Stimulated activated CD4-positive, alpha-beta T cell treated with anti-CD3 and anti-CD28 coated beads, Interleukin-4, amount 100 ng/mL, for 1 hour (primary cell): ENCODE results near the gene HIGD2A.

Experiments used
- DNase-seq: peaks from one replicate; pipeline ENCODE4 v3.0.0-alpha.2; 2020

HIGD2A gene

DNA sequence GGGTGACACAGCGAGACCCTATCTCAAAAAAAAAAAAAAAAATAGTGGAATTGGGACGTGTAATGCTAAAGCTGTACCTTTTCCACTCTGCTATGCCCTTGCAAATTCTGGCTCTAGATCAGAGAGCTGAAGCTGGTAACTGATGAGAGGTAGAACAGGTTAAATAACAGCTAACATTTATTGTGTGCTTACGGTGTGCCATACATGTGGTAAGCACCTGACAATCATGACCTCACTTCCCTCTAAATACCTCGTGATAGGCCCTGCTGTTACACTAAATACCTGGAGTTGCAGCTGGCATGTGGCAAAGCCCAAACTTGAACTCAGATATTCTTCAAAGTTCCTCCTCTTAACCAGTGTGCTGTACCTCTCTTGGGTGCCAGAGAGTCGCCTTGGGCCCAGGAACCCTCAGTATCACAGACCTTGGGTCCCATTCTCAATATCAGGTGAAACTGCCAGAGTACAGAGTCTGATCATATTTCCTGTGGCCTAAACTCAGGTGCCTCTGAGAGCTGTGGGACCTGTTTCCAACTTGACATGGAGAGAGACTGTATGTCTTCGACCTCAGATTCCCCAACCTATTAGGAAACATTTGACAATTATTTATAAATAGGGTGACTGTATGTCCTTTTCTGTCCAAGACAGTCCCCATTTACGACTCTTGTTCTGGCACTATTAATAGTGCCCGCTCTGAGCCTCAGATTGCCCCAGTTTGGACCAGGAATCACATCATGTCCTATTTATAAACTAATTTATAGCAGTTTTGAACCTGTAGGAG, 18.4 kb upstream of the HIGD2A start:
- DNase-seq = no peak

DNA sequence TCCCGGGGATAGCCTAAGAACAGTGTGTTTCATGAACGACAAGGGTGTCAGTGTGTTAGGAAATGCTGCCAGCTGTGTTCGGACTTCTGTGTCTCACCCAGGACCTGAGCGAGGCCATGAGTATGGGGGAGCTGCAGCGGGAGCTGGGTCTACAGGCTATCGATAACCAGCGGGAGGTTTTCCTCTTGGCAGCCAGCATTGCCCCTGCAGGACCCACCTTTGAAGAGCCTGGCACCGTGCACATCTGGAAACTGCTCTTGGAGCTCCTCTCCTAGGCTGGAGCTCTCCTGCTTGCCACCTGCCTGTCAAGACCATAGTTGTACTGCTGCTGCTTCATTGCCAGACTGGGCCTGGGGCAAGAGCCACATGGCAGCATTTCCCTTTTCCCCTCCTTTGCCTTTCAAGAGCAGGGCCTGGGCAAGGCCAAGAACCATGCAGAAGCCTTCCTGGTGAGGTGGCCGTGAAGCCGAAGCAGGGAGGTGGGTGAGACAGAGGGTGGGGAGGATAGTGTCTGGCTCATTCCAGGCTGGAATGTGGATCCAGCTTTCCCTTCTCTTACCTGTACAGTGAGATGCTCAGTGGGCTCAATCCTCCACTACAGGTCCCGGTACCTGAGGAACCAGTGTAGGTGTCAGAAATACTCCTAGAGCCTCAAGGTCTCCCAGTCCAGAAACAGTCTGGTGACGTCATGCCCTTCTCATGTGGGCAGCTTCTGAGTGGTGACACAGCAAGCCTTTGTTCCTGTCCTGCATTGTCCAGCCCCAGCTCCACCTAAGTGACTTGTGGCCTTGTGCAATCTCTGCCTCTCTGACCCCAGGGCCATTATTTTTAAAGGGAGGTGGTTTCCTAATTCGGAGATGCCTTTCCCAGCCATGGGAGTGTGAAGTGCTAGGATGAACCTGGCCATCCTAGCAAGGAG, 16.7 kb upstream of the HIGD2A start:
- DNase-seq = no peak

DNA sequence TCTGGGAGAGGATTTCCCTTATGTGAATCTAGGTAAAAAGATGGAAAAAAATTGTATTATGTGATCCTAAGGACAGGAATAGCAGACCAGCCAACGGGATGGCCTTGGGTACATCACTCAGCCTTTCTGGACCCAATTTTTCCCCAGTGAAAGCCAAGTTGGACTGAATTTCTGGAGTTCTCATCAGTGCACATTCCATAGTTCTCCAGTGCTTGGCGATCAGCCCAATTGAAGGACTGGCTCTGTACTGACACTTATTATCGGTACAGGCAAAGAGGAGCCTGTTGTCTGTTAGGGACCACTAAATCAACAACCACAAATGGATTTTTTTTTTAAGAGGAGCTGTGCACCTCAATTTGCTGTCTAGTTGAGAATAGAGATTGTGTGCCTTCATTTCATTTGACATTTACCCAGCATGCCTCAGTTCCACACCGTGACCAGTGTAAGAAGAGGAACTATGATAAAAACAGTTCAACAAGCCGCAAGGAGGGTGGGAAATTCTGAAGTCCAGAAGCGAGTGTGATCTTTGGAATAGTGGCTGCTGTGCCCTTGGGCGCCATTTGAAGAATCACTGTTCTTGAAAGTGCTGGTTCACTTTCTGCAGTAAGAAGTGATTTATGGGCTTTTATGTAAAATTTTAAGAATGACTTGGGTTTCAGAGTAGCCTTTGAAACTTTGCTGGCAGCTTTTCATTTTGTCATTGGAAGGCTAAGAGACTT, 15.3 kb upstream of the HIGD2A start:
- no peak for DNase-seq

DNA sequence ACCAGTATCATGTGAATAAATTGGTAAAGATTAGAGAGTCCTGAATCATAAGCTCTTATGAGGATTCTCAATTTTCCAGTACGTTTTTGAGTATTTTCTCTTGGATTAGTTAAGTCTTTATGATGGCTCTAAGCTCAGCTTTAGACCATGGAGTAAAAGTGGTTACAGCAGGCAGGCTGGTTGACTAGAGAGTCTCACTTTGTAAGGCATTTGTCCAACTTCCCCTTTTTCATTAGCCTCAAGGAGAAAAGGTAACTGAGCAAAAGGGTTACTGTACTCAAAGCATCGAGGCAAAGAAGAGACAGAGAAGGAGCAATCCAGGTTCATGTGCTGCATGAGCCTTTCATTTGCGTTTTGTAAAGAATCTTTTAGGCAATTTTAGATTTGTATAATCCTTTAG, 8.7 kb upstream of the HIGD2A start:
- DNase-seq = no peak

DNA sequence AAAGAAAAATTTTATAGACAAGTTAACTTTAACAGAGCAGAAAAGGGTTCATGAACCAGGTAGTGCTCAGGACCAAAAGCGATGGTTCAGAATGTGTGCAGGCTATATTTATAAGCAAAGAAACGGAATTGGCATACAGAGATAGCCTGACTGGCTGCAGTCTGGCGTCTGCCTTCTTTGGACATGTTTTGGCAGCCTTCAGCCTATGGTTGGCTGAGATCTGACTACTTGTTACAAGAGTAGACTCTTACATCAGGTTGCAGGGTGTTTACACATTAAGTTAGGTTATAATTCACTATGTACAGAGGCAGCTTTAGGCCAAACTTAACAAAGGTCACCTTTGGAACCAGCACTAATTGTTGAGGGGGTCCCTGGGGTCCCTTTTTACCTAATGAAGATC, 7.1 kb upstream of the HIGD2A start:
- DNase-seq = no peak

DNA sequence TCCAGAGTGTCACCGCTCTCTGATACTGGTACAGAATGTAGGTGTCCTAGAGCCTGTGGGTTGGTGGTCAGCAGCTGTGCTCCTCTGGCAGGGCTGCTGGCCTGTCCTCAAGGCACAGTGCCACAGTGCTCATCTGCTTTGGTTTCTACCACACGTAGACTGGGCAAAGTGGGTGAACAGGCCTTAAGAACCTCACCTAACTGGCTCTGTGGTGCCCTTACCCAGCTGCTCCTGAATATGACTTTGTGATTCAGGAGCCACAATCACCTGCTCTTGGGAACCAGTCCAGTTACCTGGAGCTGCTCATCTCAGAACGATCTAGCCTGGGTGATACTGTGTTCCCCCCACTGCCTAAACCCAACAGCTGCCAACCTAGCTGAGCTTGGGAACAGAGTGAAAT, 6.6 kb upstream of the HIGD2A start:
- no peak for DNase-seq

DNA sequence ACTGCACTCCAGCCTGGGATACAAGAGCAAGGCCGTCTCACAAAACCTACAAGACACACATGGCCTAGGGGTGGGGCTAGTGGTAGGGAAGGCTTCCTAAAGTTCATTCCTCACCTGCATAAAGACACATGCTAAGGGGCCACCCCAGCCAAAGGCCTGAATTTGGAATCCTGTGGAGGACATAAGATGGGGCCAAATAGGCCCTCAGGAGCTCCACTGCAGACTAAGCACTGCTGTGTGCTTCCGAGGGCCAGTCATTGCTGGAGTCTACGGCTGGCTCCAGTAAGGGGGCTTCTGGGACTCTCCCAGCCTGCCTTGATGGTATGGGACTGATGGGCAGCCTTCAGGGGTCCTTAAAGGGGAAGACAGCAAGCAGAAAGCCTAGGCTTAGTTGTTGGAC, 5.8 kb upstream of the HIGD2A start:
- DNase-seq = no peak

DNA sequence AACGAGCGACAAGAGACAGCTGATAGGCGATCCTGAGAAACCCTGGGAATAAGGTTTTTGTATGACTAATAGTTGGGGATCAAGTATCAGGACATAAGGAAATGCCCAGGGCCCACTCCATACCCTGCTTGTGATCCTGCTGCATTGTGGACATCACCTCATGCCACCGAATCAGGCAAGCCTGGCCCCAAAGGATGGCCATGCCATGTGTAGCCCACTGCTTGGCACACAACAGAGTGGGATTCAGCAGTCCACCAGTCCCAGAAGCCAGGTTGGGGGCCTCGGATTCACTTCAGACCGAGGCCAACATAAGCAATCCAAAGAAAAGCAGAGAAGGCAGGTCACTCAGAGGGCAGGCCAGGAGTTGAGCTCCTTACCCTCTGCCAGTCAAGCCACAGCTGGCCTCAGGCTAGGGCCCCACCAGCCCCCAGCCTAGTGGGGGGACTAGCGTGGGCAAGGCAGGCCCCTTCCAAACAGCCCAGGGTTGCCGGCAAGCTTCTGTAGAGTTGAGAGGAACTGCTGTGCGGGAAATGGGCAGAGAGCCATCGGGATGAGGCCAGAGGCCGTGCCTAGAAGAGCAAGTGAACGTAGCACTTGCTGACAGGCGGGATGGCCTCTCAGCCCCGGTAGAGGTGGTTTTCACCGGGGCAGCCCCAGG, 5.2 kb upstream of the HIGD2A start:
- DNase-seq = no peak

DNA sequence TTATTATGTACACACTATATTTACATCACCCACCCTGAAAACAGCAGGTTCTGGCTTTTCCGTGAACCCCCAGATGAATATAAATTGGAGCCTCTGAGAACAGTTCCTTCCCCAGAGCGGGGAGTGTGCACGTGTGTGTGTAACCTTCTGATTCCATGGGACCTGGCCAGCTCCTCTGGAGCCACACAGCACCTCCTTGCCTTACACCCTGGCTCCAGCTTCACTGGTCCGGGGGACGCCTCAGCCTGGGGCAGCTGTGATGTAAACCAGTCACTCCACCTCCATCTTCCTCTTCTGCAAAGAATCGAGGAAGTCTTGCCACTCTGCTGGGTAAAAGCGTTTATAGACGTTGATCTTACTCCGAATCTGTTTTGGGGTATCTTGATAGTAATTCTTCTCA, 4.6 kb upstream of the HIGD2A start:
- no peak for DNase-seq

DNA sequence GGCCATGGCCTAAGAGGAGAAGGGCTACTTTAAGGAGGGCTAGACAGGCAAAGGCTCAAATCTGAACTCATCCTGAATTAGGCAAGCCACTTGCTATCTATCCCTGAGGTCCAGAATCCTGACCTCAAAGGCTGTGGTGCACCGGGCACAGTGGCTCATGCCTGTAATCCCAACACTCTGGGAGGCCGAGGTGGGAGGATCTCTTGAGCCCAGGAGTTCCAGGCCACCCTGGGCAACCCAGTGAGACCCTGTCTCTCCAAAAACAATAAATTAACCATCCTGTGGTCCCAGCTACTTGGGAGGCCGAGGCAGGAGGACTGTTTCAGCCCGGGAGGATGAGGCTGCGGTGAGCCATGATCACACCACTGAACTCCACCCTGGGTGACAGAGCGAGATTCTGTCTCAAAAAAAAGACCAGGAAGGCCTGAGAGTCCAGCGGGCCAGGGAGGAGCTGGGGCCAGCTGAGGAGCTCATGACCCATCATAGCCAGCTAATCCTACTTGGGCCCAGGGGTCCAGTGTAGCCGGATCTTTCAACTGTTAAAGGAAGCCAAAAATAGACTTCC, 4.1 kb upstream of the HIGD2A start:
- DNase-seq = no peak

DNA sequence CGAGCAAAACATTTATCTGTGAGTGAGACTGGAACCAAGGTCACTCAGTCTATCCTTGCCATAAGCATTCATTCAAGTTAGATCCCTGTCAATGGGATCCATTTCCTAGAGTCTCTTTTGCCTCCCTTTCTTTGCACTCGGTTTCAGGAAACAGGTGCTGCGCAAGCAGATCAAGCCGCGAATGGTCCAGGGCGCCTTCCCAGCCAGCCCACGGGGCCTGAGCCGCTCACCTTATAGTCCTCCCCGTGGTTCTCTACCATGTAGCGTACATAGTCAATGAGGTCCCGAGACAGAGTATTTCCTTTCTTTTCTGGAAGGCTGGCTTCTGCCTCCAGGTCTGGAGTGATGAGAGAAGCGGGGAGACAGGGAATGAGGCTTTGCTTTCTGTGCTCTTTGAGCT, 3.6 kb upstream of the HIGD2A start:
- DNase-seq = no peak

DNA sequence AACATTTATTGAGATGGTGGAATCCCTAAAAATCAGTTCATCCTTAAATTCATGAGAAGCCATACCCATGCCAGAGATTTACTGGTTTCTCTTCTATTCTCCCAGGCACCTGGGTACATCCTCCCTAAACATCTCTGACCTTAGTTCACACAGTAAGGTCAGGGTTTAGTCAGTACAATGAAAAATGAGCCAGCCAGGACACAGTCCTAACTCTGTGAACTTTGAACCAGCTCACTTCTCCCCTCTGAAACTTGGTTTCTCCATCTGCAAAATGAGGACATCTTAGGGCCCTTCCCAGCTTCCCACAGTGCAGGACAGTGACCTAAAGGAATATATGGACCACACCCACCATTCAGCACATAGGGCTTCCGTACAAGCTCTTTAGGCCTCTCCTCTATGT, 2.1 kb upstream of the HIGD2A start:
- no peak for DNase-seq

DNA sequence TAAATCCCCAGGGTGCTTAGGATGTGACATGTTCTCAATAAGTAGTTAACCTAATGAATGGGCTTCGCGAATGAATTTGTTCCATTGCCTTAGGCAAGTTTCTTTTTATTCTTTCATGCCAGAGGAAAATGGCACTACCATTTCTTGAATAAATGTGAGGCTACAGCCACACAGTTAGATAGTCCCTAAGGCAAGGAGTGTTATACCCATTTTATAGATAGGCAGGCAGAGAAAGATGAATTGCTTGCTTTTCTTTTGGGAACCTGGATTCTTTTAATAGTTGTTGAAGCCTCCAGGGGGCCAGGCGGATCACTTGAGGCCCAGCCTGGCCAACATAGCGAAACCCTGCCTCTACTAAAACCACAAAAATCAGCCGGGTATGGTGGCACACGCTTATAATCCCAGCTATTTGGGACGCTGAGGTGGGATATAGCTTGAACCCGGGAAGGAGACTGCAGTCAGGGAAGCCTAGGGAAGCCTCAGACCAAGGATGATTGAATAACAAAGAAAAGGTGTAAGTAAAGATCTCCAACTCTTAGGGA, 1.1 kb upstream of the HIGD2A start:
- no peak for DNase-seq

DNA sequence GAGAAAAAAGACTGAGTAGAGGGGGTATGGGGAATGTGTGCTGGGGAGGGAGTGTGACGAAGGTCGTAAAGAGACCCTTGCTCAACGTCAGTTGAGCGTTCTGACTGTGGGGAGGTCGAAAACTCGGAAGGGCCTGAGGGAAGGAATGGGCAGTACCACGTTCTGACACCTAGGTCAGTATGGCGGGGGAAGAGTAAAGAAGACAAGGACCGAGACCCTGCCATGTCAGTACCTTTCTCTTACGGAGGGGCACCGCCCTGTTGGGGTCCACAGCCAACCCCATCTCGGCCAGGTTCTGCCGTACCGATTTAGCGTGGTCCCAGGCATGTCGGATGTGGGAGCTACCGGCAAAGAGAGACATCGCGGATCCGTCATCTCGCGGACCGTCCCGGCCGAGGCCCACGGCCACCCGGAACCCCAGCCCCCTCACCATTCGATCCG, 528 bp upstream of the HIGD2A start:
- no peak for DNase-seq

DNA sequence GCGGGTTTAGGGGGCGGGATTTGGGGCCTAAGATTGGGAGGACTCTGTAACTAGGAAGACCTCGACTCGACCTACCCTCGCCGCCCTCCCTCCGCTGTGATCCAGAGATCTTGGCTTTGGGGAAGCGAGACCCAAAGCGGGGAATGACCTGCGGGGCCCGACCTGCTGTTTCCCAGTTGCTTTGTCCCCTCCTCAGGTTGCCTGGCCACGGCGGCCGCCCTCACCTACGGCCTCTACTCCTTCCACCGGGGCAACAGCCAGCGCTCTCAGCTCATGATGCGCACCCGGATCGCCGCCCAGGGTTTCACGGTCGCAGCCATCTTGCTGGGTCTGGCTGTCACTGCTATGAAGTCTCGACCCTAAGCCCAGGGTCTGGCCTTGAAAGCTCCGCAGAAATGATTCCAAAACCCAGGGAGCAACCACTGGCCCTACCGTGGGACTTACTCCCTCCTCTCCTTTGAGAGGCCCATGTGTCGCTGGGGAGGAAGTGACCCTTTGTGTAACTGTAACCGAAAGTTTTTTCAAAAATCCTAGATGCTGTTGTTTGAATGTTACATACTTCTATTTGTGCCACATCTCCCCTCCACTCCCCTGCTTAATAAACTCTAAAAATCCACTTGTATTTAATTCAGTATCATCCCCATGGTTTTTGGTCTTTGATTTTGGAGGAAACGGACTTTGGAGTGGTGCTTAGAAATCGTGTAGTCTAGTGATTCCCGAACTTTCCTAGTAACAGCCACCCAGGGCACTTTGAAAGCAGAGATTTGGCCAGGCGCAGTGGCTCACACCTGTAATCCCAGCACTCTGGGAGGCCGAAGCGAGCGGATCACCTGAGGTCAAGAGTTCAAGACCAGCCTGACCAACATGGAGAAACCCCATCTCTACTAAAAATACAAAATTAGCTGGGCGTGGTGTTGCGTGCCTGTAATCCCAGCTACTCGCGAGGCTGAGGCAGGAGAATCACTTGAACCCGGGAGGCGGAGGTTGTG, 878 bp downstream of the HIGD2A start:
- no peak for DNase-seq

DNA sequence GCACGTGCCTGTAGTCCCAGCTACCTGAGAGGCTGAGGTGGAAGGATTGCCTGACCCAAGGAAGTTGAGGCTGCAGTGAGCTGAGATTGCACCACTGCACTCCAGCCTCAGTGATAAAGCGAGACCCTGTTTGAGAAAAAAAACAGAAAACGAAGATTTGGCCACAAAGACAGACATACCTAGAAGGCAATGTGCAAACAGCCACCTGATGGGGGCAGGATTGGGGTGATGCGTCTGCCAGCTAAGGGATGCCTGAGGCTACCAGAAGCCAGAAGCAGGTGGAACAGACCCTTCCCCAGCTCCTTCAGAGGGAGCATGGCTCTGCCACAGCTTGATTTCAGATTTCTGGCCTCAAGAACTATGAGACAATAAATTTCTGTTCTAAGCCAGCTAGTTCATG, 2.9 kb downstream of the HIGD2A start:
- no peak for DNase-seq

DNA sequence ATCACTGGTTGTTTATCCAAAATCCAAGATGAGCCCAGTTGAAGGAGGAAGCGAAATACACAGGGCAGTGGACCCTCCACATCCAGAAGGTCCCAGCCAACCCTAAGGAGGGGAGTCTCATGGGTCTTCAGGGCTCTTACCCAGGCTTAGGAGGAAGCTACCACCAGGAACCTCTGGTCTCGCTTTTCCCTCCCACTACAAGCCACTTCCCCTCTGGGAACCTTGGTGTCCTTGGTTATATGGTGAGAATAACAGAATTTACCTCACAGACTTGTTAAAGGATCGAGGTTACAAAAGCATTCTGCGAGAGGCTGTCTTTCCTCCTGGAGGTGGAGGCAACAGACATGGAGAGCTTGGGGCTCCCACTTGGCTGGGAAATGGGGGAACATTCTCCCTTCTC, 3.4 kb downstream of the HIGD2A start:
- no peak for DNase-seq

DNA sequence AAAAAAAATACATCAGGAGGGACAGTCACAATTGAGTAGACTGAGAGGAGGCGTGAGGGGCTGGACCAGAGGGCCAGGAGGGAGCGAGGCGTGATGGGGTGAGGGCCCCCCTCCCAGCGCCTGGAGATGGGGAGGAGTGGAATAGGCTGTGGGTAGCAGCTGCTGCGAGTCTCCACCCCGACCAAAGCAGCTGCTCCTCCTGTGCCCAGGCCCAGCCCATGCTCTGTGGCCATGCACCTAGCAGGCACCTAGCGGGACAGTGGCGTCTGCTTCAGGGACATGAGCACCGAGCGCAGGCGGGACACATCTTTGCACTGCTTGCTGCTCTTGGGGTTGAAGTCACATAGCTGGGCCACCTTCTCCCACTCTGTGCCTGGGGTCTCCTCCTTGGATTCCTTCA, 4.0 kb downstream of the HIGD2A start:
- no peak for DNase-seq

DNA sequence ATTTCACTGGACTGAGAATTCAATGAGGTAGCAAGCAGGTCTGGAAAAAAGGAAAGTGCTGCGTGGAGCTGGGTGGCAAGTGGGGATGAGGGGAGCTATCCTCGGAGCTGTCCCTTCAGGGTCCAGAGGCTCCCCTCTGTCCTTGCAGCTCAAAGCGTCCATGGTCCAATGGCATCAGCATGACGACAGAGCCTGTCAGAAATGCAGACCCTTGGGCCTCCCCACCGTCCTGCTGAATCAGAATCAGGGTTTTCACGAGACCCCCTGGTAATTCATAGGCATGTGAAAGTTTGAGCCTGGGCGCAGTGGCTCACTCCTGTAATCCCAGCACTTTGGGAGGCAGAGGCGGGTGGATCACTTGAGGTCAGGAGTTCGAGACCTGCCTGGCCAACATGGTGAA, 5.5 kb downstream of the HIGD2A start:
- no peak for DNase-seq

DNA sequence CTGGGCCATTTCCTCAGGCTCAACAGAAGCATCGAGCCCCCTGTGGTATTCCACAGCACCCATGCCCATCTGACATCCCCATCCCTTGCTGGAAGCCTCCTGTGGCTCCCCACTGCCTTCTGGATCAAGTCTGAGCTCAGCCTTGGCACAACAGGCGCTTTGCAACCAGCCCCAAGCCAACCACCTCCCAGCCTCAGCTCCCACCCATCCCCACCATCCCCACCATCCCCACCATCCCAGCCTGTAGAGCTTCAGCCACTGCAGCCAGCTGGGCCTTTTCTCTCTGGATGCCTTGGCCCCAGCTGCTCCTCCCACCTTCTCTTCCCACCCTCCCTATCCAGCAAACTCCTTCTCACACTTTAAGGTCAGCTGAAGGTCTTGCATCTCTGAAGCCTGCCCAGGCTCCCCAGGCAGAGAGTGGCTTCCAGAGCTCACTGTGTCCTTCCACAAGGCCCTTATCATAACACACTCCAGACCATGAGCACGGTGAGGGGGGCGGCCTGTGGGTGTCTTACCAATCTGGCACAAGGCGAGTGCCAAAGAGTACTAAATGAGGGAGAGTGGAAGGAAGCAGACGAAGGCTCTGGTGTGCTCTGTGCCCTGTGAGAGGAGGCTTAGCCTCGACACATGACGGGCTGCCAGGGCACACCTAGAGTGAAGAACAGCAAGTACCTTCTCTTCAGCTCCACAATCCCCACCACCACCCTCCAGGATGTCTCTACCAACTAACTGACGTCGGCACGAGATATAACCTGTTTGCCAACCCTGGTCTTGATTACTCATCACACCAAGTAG, 6.5 kb downstream of the HIGD2A start:
- DNase-seq = no peak
